Tibial artery (tissue), 4 donors: Measurements from ENCODE around the gene CMYA5.
"Not testable (repeated sequence)": the region's sequence is repeated elsewhere in the genome, so short reads cannot be mapped to it uniquely, and the experiment has no call there.

Experiments used
- DNase-seq, 2 donors: peaks; one replicate each; pipeline ENCODE4 v3.0.0-alpha.2; 2019
- H3K27ac ChIP-seq, 2 donors: fragments of 200-600 bp; sonication (generic) in 1 of 2; 1 replicate in 1 of 2; 2 replicates in 1 of 2; pipeline ENCODE4 v1.5.1; 2018 to 2019; ENCODE audit warnings: mild to moderate bottlenecking in 1 of 2
- H3K27me3 ChIP-seq, 2 donors: fragments of 200-600 bp; sonication (generic) in 1 of 2; one replicate each; pipeline versions ENCODE4 v1.5.1 to v1.6.0; 2016 to 2019
- H3K36me3 ChIP-seq, 3 donors: fragments of 200-600 bp; sonication (generic) in 2 of 3; one replicate each; pipeline ENCODE4 v1.5.1; 2016 to 2019; ENCODE audit warnings: mild to moderate bottlenecking in 2 of 3
- H3K4me1 ChIP-seq, 4 donors: fragments of 200-600 bp; sonication (generic) in 2 of 4; 1 replicate in 3 of 4; 2 replicates in 1 of 4; pipeline ENCODE4 v1.5.1; 2016 to 2019
- H3K4me3 ChIP-seq, 2 donors: fragments of 200-600 bp; sonication (generic) in 1 of 2; 1 replicate in 1 of 2; 2 replicates in 1 of 2; pipeline ENCODE4 v1.5.1; 2018 to 2019; ENCODE audit warnings: mild to moderate bottlenecking in 2 of 2
- H3K9me3 ChIP-seq, 3 donors: fragments of 200-600 bp; sonication (generic) in 1 of 3; one replicate each; pipeline ENCODE4 v1.5.1; 2016 to 2019
- intact Hi-C: fragments of 100-400 bp; cut with DNase I; formaldehyde crosslinking; loops from one replicate; pipeline ENCODE4 v1.15.0; 2023; ENCODE audit warnings: low total_unique reads
- TF ChIP-seq, protein P1 (sequence below), 2 experiments: fragments of 200-600 bp in 1 of 2; fragments of 450-650 bp in 1 of 2; IDR thresholded peaks; one replicate each; pipeline ENCODE4 v1.5.1; 2017 to 2019; ENCODE audit warnings: antibody characterized with exemption in 2 of 2, mild to moderate bottlenecking in 1 of 2, moderate library complexity in 1 of 2

Gene CMYA5

GRCh38 chr5:79774855-79775237, 85.2 kb downstream of the CMYA5 start:
- peaks cover 0 to 2% (median 0%) of the 10 kb centered on the region in 4 donors for H3K4me1 ChIP-seq
- peaks cover 0 to 3% (median 0%) of the 10 kb centered on the region in 3 donors for H3K36me3 ChIP-seq
- no peak overlapping the region for H3K4me3 ChIP-seq
- H3K27me3 ChIP-seq = no peaks in the 10 kb centered on the region
- DNase-seq = no peak
- H3K9me3 ChIP-seq = peaks cover 0 to 1% (median 0%) of the 10 kb centered on the region in 3 donors
- intact Hi-C loops = no loop called here
- TF ChIP-seq, protein P1, sequence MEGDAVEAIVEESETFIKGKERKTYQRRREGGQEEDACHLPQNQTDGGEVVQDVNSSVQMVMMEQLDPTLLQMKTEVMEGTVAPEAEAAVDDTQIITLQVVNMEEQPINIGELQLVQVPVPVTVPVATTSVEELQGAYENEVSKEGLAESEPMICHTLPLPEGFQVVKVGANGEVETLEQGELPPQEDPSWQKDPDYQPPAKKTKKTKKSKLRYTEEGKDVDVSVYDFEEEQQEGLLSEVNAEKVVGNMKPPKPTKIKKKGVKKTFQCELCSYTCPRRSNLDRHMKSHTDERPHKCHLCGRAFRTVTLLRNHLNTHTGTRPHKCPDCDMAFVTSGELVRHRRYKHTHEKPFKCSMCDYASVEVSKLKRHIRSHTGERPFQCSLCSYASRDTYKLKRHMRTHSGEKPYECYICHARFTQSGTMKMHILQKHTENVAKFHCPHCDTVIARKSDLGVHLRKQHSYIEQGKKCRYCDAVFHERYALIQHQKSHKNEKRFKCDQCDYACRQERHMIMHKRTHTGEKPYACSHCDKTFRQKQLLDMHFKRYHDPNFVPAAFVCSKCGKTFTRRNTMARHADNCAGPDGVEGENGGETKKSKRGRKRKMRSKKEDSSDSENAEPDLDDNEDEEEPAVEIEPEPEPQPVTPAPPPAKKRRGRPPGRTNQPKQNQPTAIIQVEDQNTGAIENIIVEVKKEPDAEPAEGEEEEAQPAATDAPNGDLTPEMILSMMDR (IDR thresholded peaks at IDR 0.05) = no peak
- no peak overlapping the region for H3K27ac ChIP-seq

GRCh38 chr5:79784741-79785140, 95.1 kb downstream of the CMYA5 start:
- H3K27ac ChIP-seq = not testable (repeated sequence)

GRCh38 chr5:79785983-79786382, 96.3 kb downstream of the CMYA5 start:
- intact Hi-C loops = no loop called here
- TF ChIP-seq, protein P1 (IDR thresholded peaks at IDR 0.05) = no peak
- Histone ChIP-seq H3K36me3 (peaks cover 0 to 10% (median 0%) of the 10 kb centered on the region in 3 donors), H3K27ac (no peak overlapping the region), H3K4me3 (no peak overlapping the region), H3K4me1 (no peaks in the 10 kb centered on the region), H3K9me3 (no peaks in the 10 kb centered on the region), H3K27me3 (no peaks in the 10 kb centered on the region)
- DNase-seq = no peak

More at GRCh38 chr5:79784741-79785140, 95.1 kb downstream of the CMYA5 start:
- H3K4me3 ChIP-seq, intact Hi-C loops, H3K27me3 ChIP-seq, DNase-seq, H3K36me3 ChIP-seq, H3K9me3 ChIP-seq, H3K4me1 ChIP-seq: not testable (repeated sequence)

GRCh38 chr5:79787448-79787847, 97.8 kb downstream of the CMYA5 start:
- Histone ChIP-seq H3K4me3 (no peak overlapping the region), H3K4me1 (no peaks in the 10 kb centered on the region), H3K36me3 (peaks cover 0 to 13% (median 0%) of the 10 kb centered on the region in 3 donors), H3K27me3 (no peaks in the 10 kb centered on the region), H3K27ac (no peak overlapping the region), H3K9me3 (no peaks in the 10 kb centered on the region)
- TF ChIP-seq, protein P1 (IDR thresholded peaks at IDR 0.05) = no peak
- DNase-seq = no peak
- intact Hi-C loops = no loop called here

- TF ChIP-seq, protein P1 (IDR thresholded peaks at IDR 0.05) = no peak
- no peak for DNase-seq
- Histone ChIP-seq H3K36me3 (peaks cover 0 to 17% (median 0%) of the 10 kb centered on the region in 3 donors), H3K9me3 (no peaks in the 10 kb centered on the region), H3K27me3 (no peaks in the 10 kb centered on the region), H3K27ac (no peak overlapping the region), H3K4me3 (no peak overlapping the region), H3K4me1 (no peaks in the 10 kb centered on the region)
- intact Hi-C loops = no loop called here
Measured at GRCh38 chr5:79791843-79792242, 102.2 kb downstream of the CMYA5 start.

DNA sequence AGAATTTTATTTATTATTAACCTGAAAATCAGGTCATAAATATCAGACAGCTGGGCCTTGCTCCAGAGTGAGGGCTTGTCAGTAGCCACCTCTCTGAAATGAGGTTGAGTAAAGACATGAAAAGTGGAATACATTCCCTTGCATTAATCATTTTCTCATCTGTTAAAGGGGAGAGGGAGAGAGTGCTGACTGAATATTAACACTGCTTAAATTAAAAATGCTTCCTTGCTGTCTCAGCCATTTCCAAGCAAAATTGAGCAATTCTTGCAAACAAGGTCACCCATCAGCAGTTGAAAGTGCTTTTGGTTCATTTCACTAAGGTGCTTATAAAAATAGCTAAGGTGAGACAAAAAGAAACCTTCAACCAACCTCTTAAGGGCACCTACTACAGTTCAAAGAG, 102.8 kb downstream of the CMYA5 start:
- H3K27me3 ChIP-seq = no peaks in the 10 kb centered on the region
- no peak overlapping the region for H3K27ac ChIP-seq
- no peaks in the 10 kb centered on the region for H3K4me1 ChIP-seq
- peaks cover 0 to 17% (median 0%) of the 10 kb centered on the region in 3 donors for H3K36me3 ChIP-seq
- H3K9me3 ChIP-seq = no peaks in the 10 kb centered on the region
- no peak overlapping the region for H3K4me3 ChIP-seq
- intact Hi-C loops = no loop called here
- no peak for DNase-seq
- TF ChIP-seq, protein P1 (IDR thresholded peaks at IDR 0.05) = no peak
